A673 (cell line): ENCODE measurements around the gene CAMKK1.

Experiments used
- EZH2 ChIP-seq: fragments of 200-600 bp; sonication (generic); IDR thresholded peaks from 2 replicates; pipeline ENCODE4 v1.6.1; 2017; ENCODE audit warnings: borderline replicate concordance, low read depth, mild to moderate bottlenecking, mixed read lengths, antibody characterized with exemption, low read length; ENCODE audit not compliant: poor library complexity, severe bottlenecking
- TF ChIP-seq, protein P1 (sequence below): fragments of 300-800, 200-600 bp; sonication (generic); conservative IDR thresholded peaks from 2 replicates; pipeline ENCODE4 v1.5.1; 2017; ENCODE audit warnings: low read depth, mild to moderate bottlenecking, antibody characterized with exemption, low read length, moderate library complexity, mixed read lengths

DNA sequence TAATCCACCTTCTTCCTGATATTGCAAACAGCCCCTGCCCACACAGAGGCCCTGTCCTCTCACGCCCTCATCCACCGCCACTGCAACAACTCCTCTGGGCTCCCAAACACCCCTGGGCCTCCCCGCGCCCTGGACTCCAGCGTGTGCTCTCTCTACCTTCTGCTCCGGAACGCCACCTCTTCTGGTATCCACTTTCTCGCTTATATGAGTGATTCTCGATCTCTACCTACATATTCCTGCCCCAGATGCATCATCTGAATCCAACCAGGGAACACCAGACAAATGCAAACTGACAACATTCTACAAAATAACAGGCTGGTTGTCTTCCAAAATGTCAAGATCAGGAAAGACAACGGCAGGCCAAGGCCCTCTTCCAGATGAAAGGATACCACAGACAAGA is 19.0 kb downstream of the CAMKK1 start:
- TF ChIP-seq, protein P1, sequence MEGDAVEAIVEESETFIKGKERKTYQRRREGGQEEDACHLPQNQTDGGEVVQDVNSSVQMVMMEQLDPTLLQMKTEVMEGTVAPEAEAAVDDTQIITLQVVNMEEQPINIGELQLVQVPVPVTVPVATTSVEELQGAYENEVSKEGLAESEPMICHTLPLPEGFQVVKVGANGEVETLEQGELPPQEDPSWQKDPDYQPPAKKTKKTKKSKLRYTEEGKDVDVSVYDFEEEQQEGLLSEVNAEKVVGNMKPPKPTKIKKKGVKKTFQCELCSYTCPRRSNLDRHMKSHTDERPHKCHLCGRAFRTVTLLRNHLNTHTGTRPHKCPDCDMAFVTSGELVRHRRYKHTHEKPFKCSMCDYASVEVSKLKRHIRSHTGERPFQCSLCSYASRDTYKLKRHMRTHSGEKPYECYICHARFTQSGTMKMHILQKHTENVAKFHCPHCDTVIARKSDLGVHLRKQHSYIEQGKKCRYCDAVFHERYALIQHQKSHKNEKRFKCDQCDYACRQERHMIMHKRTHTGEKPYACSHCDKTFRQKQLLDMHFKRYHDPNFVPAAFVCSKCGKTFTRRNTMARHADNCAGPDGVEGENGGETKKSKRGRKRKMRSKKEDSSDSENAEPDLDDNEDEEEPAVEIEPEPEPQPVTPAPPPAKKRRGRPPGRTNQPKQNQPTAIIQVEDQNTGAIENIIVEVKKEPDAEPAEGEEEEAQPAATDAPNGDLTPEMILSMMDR, result no peak
- no peak for TF ChIP-seq EZH2
